OCI-LY7 (cell line): ENCODE data around the gene KCND3.

Experiments used
- EZH2phosphoT487 ChIP-seq: fragments of 200-600 bp; sonication (generic); IDR thresholded peaks from 2 replicates; pipeline ENCODE4 v1.6.1; 2018; ENCODE audit warnings: low read depth, borderline replicate concordance, mild to moderate bottlenecking, mixed run types, antibody characterized with exemption, low read length, moderate library complexity, mixed read lengths
- TF ChIP-seq, protein P1 (sequence below): fragments of 200-600 bp; sonication (generic); conservative IDR thresholded peaks from 2 replicates; pipeline ENCODE4 v1.5.1; 2014; ENCODE audit warnings: mild to moderate bottlenecking, antibody characterized with exemption, low read length, moderate library complexity, mixed read lengths

DNA sequence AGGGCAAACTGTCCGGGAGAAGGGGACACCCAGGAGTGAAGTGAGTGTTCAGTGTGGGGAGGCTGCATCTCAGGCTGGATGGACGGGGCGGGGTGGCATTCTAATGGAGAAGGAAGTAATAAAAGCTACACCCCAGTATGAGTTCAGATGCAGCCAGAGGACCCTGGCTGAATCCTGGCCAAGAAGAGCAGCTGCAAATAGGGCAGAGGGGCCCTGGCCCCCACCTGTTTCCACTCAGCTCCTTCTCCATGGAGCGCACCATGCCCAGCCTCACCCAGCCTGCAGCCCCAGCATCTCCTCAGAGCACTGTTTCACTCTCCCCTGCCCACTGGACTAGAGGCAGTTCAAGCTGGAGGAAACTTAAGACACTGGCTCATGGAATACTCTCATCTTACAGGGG lies 46.4 kb downstream of the KCND3 start:
- TF ChIP-seq, protein P1, sequence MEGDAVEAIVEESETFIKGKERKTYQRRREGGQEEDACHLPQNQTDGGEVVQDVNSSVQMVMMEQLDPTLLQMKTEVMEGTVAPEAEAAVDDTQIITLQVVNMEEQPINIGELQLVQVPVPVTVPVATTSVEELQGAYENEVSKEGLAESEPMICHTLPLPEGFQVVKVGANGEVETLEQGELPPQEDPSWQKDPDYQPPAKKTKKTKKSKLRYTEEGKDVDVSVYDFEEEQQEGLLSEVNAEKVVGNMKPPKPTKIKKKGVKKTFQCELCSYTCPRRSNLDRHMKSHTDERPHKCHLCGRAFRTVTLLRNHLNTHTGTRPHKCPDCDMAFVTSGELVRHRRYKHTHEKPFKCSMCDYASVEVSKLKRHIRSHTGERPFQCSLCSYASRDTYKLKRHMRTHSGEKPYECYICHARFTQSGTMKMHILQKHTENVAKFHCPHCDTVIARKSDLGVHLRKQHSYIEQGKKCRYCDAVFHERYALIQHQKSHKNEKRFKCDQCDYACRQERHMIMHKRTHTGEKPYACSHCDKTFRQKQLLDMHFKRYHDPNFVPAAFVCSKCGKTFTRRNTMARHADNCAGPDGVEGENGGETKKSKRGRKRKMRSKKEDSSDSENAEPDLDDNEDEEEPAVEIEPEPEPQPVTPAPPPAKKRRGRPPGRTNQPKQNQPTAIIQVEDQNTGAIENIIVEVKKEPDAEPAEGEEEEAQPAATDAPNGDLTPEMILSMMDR: no peak
- no peak for TF ChIP-seq EZH2phosphoT487
